Transverse colon (tissue), 4 donors: Measurements from ENCODE around the gene SSTR5.

Source experiments
- CTCF ChIP-seq, 5 experiments: fragments of 200-600 bp in 3 of 5; fragments of 450-650 bp in 2 of 5; sonication (generic) in 3 of 5; IDR thresholded peaks; 1 replicate in 2 of 5; 2 replicates in 3 of 5; pipeline ENCODE4 v1.5.1; 2016 to 2017; ENCODE audit warnings: antibody characterized with exemption in 5 of 5, inconsistent platforms in 3 of 5, mild to moderate bottlenecking in 2 of 5, moderate library complexity in 1 of 5
- POLR2A ChIP-seq: fragments of 450-650 bp; IDR thresholded peaks from one replicate; pipeline ENCODE4 v1.6.1; 2016; ENCODE audit warnings: antibody characterized with exemption, mild to moderate bottlenecking, moderate library complexity
- POLR2AphosphoS5 ChIP-seq, 3 donors: sonication (generic); formaldehyde crosslinking; IDR thresholded peaks; one replicate each; pipeline ENCODE4 v1.6.1; 2016; ENCODE audit warnings: antibody characterized with exemption in 3 of 3

GRCh38 chr16:1105888-1106620 lies 33.5 kb downstream of the SSTR5 start:
- TF ChIP-seq CTCF (IDR thresholded peaks at IDR 0.05) = peak; percentile 71 to 82 (median 76)
- no peak for TF ChIP-seq POLR2A
- TF ChIP-seq POLR2AphosphoS5 (IDR thresholded peaks at IDR 0.05) = no peak
